HG02678 (cell line): ENCODE results near the gene TSGA10.

ENCODE experiments used
- ATAC-seq: cut with Tn5 transposase; IDR thresholded peaks from one replicate; pipeline ENCODE4 v1.9.1; 2021; ENCODE audit warnings: mild to moderate bottlenecking, moderate library complexity; ENCODE audit not compliant: unreplicated experiment

Gene TSGA10

DNA sequence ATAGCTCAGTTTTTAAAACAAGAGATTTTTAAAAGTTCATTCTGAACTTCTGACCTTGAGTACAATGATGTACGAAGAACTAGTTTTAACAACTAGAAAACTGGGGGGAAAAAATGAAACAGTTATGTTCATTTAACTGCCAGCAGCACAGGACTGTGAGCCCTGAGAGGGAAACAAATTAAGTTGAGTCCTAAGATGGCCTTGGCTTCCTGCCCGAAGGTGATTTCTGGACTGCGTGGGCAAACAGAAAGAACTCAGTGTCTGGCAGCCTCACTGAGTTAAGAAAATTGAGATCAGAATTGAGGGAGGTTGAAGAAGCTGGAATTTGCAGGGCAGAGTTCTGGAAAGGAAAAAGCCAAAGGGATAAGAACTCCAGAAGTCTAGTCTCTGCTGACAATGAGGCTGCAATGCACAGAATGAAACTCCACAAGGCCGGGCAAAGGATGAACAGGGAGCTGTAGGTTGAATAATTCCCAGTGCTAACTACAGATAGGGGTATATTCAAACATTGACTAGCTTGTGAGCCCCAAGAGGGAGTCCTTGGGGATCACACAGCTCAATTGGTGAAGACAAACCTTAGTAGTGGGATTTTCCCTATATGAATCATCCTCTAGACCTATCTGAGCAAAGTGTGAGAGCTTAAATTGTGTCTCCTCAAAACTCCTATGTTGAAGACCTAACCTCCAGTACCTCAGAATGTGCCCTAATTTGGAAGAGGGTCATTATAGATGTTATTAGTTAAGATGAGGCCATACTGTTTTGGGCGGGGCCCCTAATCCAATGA lies 205.6 kb downstream of the TSGA10 start:
- no peak for ATAC-seq

DNA sequence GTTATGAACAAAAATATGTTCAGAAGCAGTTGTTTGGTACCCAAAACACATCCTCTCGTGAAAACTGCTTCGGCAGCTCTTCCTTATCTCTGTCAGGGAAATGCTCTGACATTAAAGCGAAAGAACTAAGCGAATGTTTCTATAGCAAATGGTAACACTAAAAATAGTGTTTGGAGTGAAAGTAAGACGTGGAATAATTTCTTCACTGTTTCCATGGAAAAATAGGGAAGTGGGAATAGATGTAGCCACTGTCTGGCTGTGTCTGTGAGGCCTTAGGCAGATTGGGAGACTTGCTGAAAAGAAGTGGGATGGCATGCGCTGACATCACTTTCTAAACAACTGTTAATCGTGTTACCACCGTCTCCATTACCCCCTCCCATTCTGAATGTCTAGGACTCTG lies 207.2 kb downstream of the TSGA10 start:
- ATAC-seq = no peak
